NOMO-1 (cell line): Measurements from ENCODE around the gene KIAA1217.
A peak's percentile ranks its signal among the peaks of the same experiment; 100 is the strongest.

Source experiments
- DNase-seq, 2 experiments: peaks; one replicate each; lab custom pipeline; 2025; ENCODE audit not compliant: unreplicated experiment in 2 of 2; lab: John Stamatoyannopoulos, UW

KIAA1217 gene

DNA sequence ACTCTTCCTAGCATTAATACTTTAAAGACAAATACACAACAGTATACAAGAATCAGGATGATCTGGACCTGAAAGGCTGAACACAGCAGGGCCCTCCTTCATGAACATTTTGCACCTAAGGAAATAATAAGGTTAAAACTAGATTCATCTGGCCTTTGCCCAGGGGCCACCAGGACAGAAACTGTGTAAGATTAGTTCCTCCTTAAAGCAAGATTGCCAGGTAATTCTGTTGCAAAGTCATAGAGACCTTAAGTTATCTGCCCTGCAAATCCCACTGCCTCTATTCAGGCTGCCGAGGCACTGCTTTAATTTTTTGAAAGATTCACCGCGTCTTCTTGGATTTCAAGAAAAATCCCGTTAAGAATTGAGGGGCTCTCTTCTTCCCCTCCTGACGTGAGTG is 1.6 kb upstream of the KIAA1217 start:
- DNase-seq, result no peak

DNA sequence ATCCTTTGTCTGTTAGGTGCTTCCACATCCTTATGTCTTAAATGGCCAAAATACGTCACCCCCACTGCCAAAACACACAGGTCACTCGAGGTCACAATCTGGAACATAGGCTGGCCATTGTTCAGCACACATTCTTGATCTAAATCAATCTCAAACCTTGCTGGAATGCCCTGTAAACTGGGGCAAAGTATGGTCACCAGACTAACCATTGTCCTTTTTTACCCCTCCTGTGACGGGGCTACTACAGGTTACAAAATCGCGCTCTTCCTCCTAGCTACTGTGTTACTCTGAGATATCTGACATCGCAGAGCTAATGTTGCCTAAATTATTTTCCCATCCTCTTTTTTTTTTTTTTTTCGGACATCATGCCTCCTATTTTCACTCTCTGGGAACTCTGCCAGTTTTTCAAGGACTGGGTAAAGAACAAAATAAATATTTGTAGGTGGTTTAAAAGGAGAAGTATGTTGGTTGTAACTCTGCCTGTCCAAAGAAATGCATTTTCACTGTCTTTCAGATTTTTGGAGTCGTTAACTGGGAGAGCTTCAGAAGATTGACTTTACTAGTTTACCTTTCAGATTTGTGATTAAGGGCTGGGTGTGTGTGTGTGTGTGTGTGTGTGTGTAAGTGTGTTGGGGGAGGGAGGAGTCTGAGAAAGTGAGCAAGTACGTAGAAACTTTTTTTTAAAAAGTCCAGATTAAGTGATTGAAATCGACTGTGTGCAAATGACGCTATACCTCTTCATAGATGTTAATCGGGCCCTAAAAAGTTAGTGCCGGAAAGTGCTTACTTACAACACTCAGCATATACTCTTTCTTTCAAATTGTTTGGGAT is 942 bp upstream of the KIAA1217 start:
- DNase-seq, result no peak

DNA sequence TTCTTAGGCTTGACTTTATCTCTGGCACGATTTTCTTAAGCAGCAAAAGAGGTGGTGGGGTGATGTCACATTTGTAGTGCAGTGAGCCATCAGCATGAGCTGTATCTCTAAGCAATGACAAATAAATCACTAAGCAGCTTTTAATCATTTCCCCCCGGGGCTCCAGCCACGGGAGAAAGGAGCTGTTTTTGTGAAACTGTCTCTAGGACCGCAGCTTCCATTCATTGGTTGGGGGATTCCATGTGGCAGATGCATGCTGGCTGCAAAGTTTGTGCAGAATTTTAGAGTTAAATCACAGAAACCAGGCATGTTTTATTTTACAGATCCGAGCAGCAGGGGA is 464 bp downstream of the KIAA1217 start:
- no peak for DNase-seq

DNA sequence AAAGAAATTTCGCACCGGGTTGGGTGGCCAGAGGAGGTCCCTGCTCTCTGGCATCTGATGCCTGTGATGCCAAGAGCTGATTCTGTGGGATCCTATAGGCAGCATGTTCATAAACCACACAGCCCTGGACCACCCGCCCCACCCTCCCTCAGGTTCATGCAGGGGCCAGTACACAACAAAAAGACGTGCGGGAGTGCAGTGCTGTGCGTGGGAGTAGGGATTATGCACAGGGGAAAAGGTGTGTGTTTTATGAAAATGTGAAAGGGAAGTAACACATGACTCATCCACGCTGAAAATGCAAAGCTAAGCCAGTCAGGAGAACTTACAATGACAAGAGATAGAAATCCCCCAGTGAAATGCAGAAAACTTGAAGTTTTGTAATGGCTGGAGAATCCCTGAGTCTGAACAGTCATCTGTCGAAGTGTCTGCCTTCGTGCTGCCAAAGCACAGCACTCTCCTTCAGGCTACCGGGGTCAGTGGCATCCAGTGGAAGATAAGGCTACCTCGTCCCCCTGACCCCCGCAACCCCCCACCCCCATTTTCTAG is 1.1 kb downstream of the KIAA1217 start:
- DNase-seq, result peak in 1 of 2 experiments; percentile 11

DNA sequence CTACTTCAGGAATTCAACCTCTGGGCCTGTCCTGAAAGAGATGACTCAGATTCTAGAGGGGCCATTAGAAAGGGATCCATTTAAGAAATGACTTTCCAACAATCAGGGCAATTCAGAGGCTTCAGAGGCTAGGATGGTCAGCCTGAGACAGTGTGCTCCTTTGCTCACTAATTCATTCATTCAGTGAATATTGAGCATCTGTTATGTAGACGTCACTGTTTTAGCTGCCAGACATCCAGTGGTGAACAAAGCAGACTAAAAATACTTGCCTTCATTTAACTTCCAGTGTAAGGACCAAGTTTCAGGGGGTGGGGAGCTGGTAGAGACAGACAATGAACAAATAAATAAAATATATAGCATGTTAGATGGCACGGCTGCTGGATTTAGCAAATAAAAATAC is 1.6 kb downstream of the KIAA1217 start:
- no peak for DNase-seq

DNA sequence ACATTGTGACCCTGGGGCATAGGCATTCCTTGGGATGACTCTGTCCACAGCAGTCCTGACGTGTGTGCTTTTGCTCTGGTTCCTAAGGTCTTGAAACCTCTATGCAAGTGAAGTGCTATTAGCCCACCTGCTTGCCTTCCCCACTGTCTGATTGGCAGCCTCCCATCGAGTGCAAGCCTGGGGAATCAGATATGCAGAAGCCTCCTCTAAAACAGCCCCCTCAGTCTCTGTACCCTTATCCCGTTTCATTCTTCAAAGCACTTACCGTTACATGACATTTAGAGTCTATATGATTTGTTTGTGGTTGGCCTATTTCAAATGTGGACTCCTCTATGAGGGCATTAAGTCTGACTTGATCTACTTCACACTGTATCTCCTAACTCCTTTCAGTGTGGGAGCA is 4.3 kb downstream of the KIAA1217 start:
- DNase-seq, result no peak

DNA sequence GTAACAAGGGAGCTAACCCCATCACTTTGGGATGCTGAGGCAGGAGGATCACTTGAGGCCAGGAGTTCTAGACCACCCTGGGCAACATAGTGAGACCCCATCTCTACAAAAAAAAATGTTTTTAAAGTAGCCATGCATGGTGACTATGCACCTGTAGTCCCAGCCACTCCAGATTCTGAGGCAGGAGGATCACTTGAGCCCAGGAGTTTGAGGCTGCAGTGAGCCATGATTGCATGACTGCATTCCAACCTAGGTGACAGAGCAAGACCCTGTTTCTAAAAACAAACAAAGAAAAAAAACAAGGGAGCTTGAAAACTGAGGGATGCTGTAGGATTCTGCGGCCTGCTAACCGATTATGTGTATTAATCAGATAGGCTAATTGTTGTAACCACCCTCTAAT is 4.9 kb downstream of the KIAA1217 start:
- no peak for DNase-seq

DNA sequence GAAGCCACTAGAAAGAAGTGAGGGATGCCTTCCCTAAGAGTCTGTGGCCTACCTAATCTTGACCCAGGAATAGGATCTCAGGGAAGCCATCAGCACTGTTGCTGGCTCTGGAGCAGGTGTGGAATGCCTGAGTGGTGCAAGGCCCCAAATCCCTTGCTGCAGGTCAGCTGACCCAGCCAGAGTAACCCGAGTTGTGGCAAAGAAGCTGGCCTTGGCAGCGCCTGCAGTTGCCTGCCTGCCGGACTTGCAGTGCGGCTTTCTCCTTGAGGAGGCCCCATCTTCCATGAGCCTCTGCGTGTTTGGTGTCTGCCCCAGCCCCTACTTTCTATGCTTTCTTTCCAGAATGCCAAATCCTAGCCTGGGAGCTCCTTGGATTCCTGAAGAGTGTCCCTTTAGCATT is 5.8 kb downstream of the KIAA1217 start:
- no peak for DNase-seq

DNA sequence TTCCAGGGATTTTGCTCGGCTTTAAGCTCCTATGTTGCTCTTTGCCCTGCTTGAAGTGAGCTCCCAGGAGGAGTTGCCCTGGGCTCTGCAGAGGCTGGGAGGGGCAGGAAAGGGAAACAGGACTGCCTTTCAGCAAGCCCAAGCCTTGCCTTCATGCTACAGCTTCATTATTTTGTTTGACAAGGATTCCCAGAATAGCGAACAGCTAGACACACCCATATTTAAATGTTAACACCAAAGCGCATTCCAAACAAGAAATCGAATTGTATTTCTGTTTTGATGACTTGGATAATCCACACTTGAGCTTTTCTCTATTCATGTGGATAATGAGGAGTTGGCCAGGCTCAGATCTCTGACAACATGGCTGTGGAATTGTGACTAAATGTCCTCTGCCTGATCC is 6.3 kb downstream of the KIAA1217 start:
- DNase-seq, result no peak

DNA sequence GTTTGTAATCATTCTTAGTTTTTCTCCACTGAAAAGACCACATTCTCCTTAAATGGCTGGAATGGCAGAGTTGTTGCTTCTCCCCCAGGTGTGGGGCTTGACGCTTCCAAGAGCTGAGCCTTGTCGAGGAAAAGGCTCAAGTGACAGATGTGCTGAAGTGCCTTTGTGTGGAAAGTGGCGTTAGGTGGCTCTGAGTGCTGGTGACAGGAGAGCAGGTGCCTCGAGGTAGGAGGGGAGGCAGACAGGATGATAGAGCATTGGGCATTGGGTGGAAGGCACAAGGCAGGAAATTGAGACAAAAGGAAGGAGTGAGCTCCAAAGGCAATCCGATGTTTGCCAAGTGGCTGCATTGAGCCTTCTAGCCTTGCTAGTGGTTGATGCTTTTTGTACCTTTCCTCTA is 6.7 kb downstream of the KIAA1217 start:
- DNase-seq, result no peak

DNA sequence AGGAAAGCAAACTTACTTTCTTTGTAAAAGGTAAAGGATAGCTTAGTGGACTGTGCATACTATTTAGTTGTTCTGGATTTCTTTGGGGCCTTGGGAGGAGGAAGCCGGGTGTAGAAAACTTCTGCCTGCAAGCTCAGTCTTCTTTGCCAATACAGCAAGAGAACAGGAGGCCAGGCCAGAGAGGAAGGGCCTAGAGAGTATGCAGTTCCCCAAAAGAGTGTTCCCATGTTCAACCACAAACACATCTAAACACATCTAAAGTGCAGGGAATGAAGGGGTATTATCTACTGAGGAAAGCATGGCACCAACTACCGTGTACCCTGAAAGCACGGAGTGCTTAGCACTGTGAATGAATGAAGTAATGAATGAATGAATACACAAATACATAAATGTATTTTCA is 11.0 kb downstream of the KIAA1217 start:
- DNase-seq, result no peak

DNA sequence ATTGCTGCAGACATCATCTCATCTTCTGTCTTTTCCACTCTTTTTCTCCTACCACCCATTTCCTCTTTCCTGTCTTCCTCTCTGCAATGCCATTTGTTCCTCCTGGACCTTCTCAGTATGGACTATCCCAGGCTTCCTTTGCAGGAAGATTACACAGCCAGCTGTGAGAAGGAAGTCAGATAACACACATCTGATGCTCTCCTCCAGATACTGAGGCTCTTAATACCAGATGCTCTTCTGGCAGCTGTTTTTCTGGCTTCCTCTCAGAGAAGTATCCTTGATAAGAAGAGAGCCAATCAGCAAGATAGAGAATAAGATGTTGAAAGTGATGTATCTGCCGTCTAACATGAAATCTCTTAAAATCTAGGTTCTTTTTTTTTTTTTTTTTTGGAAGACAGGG is 14.4 kb downstream of the KIAA1217 start:
- no peak for DNase-seq

DNA sequence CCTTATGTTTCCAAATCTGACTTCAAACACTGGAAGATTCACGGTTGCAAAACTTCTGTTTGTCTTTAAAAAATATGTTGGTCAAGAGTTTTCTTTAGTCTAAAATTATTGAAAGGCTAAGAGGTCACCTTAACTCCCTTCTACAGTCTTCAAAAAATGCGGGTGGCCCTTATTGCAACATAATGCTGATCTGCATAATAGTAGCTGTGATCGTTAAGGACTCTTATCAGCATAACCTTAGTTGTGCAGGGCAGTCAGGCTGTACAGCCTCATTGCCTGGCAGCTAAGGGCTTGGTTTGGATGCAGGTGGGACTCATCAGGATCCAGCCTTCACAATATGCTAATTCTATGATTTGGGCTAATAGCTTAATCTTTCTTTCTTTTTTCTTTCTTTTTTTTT is 15.0 kb downstream of the KIAA1217 start:
- no peak for DNase-seq

DNA sequence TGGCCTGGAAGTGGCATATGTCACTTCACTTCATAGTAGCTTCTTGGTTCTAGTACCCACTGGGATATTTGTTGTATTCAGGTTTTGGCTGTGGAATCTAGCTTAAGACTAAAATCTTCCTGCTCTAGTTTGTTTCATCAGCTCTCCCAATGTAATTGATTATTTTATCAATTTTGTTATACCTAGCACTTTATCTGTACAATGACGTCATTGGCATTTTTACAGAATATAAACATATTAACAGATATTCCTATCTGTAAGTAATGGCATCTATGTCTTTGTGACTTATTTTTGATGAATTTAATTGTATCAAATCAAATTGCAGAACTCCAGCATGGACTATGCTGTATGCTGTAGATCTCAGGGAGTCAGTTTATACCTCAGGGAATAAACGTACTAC is 19.7 kb downstream of the KIAA1217 start:
- no peak for DNase-seq

DNA sequence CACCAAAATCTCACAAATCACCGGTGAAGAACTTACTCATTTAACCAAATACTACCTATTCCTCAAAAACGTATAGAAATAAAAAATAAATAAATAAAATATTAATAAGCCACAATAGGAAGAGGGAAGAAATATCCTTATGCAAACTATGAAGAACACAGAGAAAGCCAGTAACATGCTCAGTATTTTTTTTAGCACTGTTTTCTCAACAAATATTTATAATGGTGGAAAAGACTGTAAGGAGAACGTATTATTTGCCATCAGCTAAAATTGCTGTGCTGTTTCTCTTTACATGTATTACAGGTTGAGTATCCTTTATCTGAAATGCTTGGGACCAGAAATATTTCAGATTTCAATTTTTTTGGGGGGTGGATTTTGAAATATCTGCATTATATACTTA is 21.0 kb downstream of the KIAA1217 start:
- no peak for DNase-seq

DNA sequence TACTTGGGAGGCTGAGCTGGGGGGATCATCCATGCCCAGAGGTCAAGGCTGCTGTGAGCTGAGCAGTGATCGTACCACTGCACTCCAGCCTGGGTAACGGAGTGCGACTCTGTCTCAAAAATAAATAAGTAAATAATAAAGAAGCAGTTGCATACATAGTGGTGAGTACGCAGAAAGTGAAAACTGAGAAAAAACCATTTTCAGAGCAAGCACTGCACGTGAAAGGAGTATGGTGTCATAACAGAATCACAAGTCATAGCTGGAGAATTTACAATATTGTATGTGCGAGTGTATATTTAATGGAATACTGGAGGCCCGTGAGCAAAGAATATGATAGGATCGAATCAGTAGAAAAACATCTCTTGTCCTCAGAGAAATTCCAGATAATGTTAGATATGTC is 22.3 kb downstream of the KIAA1217 start:
- DNase-seq, result no peak

DNA sequence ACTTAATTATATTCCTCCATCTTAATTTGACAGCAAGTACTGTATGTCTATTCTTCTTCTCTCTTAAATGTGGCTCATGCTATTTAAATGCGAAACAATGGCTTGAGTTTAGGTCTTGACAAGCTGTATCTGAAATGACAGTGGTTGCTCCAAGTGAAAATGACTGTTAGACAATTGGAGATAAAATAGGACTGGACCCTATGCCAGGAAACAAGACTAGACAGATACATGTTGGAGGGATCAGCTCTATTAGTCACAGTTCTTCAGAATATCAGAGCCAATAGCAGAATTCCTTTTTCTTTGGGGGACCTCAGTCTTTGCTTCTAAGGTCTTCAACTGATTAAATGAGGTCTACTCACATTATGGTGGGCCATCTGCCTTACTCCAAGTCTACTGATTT is 25.8 kb downstream of the KIAA1217 start:
- no peak for DNase-seq

DNA sequence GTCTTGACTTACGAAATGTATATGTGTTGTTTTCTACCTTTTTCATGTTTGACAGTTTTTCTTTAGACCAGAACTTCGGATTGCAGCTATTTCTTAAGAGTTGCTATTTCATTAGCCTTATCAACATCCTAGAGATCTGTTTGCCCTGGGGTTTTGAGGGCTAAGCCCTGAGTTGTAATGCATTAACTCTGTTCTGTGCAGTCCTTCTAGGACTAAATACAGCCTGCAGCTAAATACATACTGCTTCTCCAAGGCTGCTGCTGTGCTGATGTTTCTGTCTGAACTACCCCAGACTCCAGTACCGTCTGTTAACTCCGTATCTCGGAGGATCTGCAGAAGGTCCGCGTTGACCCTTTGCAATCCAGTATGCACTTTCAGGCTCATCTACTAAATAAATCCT is 26.5 kb downstream of the KIAA1217 start:
- no peak for DNase-seq

DNA sequence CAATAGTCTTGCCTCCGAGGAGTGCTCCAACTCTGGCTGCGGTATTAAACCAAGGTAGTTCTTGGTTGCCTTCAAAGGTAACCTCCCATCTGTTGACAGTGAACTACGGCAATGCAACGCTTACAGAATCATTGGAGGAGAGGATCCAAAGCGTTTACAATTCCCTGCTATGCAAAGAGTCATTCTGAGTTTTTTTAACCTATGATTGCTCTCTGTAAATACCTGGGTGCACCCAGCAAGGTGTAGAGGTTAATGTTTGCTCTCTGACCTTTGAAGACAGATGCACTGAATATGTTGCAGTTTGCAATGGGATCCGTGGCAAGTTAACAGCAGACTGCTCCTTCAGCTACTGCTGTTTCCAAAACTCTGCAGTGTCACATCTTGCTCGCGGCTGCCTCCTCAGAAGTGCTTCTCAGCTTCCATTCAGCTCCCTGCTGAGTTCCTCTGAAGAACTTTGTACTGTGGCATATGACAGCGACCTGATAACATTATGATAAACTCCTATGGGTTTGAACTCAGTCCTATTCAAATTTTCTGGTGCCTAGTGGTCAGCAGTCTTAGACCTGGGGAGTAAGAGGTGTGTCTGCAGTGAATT is 29.0 kb downstream of the KIAA1217 start:
- DNase-seq, result no peak

DNA sequence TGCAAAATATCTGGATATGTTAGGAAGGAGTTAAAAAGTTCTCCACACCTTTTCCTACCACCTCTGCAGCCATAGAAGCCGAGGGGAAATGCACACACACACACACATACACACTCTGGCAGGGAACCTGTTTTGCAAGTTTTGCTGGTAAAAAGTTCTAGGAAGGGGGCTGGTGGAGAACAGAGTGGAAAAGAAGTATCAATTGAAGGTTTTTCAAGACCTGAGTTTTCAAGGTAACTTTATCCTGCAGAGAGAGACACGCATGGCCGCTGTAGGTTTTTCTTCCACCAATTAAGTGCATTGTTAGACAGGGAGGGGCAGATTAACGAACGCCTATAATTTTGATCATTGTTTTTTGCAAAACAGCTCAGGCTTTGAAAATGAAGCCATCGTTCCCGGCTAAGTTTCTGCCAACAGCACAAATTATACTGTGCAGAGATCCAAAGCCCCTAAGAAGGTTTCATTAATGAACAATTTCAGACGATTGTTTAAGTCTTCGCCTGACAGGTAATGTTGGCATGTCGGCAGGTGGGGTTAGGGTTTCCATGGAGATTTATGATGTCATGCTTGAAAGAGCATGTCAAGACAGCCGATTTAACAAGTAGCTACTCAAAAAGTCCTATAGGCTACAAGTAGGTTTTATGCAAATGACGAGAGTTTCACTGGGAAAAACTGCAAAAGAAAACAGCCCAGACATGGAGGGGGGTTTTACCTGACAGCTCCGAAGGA is 29.7 kb downstream of the KIAA1217 start:
- DNase-seq, result no peak

DNA sequence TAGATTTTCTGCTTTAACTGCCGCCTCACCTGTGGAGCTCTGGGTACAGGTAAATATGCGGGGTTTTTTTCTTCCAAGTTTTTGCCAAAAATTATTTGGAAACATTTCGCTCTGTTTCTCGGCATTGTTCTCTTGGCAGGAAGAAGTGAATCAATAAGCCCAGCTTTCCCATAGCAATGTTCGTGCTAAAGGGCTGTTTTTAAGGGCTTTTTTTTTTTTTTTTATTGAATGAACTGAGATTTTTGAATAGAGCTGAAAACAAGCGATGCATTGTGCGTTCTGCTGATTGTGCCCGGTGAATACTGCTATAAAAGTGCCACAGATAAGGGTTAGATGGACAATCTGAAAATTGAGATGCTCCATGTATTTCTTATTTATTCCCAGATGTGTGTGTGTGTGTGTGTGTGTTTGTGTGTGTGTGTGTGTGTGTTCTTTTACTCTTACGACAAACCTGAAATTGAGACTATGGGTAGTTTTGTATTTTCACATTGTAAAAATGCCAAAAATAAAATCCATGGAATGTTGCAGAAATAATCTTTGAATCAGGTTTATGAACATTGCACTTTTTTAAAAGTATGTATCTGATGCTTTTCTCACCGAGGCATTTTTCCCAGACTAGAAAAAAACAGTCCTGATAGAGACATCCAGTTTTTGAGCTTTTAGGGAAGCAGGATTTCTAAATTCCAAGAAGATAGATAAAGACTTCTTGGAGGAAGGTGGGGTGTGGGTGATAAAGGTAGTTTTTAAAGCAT is 30.5 kb downstream of the KIAA1217 start:
- DNase-seq, result no peak
